ENCODE data around the gene DMXL2. TPM values are rescaled to one million over a fixed set of nuclear protein-coding genes. Genes with fewer than 3 reads are reported as not detected.

Gene DMXL2
- total RNA-seq, 1 donor from 2014 or later: 16.1 TPM

DNA sequence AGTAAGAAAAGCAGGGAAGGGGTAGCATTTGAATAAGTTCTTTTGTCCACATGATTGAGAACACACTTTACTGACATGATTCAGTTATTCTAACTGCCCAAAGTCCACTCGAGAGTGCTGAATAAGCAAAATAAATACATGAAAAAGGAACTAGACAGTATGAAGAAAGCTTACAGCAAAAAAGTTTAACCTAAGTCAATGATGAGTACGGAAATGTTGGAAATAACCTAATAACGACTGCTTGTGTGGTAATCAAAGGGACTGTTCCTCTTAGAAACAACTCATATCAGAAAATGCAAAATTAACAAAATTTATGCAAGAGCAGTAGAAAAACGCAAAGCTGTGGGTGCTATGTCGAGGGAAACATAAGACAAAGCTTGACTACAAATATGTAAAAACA lies 36.6 kb downstream of the DMXL2 start:
- TF ChIP-seq, protein P1, sequence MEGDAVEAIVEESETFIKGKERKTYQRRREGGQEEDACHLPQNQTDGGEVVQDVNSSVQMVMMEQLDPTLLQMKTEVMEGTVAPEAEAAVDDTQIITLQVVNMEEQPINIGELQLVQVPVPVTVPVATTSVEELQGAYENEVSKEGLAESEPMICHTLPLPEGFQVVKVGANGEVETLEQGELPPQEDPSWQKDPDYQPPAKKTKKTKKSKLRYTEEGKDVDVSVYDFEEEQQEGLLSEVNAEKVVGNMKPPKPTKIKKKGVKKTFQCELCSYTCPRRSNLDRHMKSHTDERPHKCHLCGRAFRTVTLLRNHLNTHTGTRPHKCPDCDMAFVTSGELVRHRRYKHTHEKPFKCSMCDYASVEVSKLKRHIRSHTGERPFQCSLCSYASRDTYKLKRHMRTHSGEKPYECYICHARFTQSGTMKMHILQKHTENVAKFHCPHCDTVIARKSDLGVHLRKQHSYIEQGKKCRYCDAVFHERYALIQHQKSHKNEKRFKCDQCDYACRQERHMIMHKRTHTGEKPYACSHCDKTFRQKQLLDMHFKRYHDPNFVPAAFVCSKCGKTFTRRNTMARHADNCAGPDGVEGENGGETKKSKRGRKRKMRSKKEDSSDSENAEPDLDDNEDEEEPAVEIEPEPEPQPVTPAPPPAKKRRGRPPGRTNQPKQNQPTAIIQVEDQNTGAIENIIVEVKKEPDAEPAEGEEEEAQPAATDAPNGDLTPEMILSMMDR (IDR thresholded peaks at IDR 0.05; ENCODE audit: insufficient read depth, low read length, severe bottlenecking): no peak
- FAIRE-seq: no peak
- Histone ChIP-seq H3K27me3 (ENCODE audit: control insufficient read depth, insufficient read depth, low read length) (no peaks in the 10 kb centered on the region), H3K4me3 (ENCODE audit: low read depth, low read length) (no peak overlapping the region), H3K36me3 (ENCODE audit: control insufficient read depth, insufficient read depth, low read length) (no peaks in the 10 kb centered on the region)
- DNase-seq (ENCODE audit: low read depth): no peak

DNA sequence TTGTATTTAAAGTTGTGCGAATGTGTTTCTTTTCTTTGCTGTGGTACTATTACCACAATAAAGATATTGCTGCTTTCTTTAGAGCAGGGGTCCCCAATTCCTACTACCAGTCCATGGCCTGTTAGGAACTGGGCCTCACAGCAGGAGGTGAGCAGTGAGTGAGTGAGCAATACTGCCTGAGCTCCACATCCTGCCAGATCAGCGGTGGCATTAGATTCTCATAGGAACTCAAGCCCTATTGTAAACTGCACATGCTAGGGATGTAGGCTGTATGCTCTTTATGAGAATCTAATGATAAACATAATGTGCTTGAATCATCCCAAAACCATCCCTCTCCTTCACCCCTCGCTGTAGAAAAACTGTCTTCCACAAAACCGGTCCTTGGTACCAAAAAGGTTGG lies 41.6 kb downstream of the DMXL2 start:
- Histone ChIP-seq H3K27me3 (ENCODE audit: control insufficient read depth, insufficient read depth, low read length) (no peaks in the 10 kb centered on the region), H3K36me3 (ENCODE audit: control insufficient read depth, insufficient read depth, low read length) (no peaks in the 10 kb centered on the region), H3K4me3 (ENCODE audit: low read depth, low read length) (no peak overlapping the region)
- DNase-seq (ENCODE audit: low read depth): no peak
- FAIRE-seq: no peak
- TF ChIP-seq, protein P1 (IDR thresholded peaks at IDR 0.05; ENCODE audit: insufficient read depth, low read length, severe bottlenecking): no peak

GRCh38 chr15:51580385-51580784 lies 42.2 kb downstream of the DMXL2 start:
- no peak overlapping the region for H3K4me3 ChIP-seq (ENCODE audit: low read depth, low read length)
- no peaks in the 10 kb centered on the region for H3K27me3 ChIP-seq (ENCODE audit: control insufficient read depth, insufficient read depth, low read length)
- TF ChIP-seq, protein P1 (IDR thresholded peaks at IDR 0.05; ENCODE audit: insufficient read depth, low read length, severe bottlenecking): no peak
- no peaks in the 10 kb centered on the region for H3K36me3 ChIP-seq (ENCODE audit: control insufficient read depth, insufficient read depth, low read length)
- FAIRE-seq (no peak), DNase-seq (ENCODE audit: low read depth) (no peak)

DNA sequence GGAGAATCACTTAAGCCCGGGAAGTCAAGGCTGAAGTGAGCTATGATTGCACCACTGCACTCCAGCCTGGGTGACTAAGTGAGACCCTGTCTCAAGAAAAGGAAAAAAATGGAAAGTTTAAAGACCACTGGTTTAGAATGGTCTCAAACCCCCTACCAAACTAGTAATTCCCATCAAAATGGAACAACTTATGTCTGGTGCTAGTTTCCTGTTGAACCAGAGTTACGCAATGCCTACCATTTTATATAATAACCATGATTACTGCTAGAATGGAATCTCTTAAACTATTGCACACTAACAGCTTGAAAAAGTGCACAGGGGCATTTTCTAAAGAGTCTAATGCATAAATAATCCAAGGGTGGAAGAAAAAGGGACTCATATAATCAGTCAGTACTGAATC lies 43.6 kb downstream of the DMXL2 start:
- TF ChIP-seq, protein P1 (IDR thresholded peaks at IDR 0.05; ENCODE audit: insufficient read depth, low read length, severe bottlenecking): no peak
- no peaks in the 10 kb centered on the region for H3K36me3 ChIP-seq (ENCODE audit: control insufficient read depth, insufficient read depth, low read length)
- no peak for FAIRE-seq
- no peak overlapping the region for H3K4me3 ChIP-seq (ENCODE audit: low read depth, low read length)
- peak; percentile 4 for DNase-seq (ENCODE audit: low read depth)
- H3K27me3 ChIP-seq (ENCODE audit: control insufficient read depth, insufficient read depth, low read length): no peaks in the 10 kb centered on the region

DNA sequence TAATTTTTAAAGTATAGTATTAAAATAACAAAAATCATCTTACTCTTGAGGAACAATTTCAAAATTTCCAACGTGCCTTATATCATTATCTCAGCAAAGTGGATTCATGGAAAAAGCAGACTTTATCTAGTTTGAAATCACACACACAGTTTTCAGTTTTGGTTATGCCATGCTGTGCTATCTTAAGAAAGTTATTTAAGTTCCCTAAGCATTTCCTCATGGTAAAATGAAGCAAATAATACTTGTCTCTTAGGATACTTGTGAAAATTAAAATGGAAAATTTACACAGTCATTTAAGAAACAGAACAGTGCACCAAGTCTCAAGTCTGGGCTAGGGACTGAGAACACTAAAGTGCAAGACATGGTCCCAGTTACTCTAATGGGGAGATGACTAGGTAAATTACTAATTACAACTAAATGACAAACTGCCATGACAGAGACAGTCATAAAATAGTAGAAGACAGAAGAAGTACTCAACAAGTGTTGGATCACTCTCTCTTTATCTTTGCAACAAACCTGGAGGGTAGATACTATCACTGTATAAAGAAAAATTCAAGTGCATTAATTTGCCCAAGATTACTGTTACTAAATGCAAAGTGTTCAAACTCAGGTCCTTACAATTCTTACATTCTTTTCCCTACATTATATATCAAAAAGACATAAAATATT lies 44.8 kb downstream of the DMXL2 start:
- Histone ChIP-seq H3K36me3 (ENCODE audit: control insufficient read depth, insufficient read depth, low read length) (no peaks in the 10 kb centered on the region), H3K4me3 (ENCODE audit: low read depth, low read length) (no peak overlapping the region), H3K27me3 (ENCODE audit: control insufficient read depth, insufficient read depth, low read length) (no peaks in the 10 kb centered on the region)
- FAIRE-seq (no peak), DNase-seq (ENCODE audit: low read depth) (no peak)
- TF ChIP-seq, protein P1 (IDR thresholded peaks at IDR 0.05; ENCODE audit: insufficient read depth, low read length, severe bottlenecking): no peak
